Right kidney (tissue), 1 donor: ENCODE measurements around the gene SEMA3B.
"Not testable (repeated sequence)": the region's sequence is repeated elsewhere in the genome, so short reads cannot be mapped to it uniquely, and the experiment has no call there.

Source experiments
- DNase-seq: peaks from one replicate; pipeline ENCODE4 v3.0.0-alpha.2; 2016

SEMA3B gene

GRCh38 chr3:50237133-50237651 lies 31.8 kb upstream of the SEMA3B start:
- peak; percentile 52 for DNase-seq

GRCh38 chr3:50237754-50238548 lies 31.0 kb upstream of the SEMA3B start:
- peak; percentile 76 for DNase-seq

- no peak for DNase-seq
Measured at GRCh38 chr3:50238549-50239026, 30.4 kb upstream of the SEMA3B start.

DNA sequence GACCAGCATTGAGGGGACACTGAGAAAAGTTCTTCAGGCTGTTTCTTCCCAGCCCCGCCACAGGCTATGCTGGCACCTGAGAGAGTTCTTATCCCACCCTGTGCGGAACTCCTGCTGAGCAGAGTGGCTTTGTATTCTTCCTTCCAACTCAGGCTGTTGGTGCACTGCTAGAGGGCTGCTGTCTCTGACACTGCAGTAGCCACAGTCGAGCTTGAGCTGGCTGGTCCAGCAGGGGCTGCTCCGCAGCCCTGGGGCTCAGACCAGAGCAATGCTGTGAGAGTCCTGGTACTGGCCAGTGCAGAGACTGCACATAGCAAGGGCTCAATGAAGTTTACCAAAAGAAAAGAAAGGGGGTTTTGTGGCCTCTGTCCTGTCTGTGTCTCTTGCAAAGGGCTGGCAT lies 29.3 kb upstream of the SEMA3B start:
- no peak for DNase-seq

GRCh38 chr3:50241163-50241562 lies 27.8 kb upstream of the SEMA3B start:
- no peak for DNase-seq

DNA sequence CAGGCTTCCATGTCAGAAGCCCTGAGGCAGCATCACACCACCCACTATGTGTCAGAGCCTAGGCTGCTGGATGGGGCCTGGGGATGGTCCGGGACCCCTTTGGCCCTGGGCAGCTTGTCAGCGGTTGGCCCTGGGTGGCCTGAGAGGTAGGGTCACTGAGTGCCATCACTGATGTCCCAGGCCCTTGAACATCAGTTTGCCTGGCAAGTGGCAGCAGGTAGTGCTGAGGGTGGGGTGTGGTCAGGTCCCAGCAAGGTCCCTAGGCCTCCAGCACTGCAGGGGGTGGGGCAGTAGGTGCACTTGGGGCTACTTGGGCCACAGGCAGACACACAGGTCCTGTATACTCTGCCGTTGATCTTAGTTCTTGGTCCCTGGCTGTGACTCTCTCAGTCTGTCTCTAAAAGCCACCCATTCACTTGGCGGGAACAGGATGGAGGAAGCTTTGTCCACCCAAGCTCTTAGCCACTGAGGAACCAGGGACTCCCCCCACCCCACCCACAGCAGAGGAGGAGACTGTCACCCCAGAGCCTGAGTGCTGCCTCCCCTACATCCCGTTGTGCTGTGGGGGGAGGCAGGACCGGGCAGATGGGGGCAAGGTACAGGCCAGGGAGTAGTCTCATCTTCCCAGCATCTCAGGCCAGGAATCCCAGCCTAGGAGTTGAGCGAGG lies 27.1 kb upstream of the SEMA3B start:
- DNase-seq, result no peak

- no peak for DNase-seq
Measured at GRCh38 chr3:50242381-50242770, 26.6 kb upstream of the SEMA3B start.

DNA sequence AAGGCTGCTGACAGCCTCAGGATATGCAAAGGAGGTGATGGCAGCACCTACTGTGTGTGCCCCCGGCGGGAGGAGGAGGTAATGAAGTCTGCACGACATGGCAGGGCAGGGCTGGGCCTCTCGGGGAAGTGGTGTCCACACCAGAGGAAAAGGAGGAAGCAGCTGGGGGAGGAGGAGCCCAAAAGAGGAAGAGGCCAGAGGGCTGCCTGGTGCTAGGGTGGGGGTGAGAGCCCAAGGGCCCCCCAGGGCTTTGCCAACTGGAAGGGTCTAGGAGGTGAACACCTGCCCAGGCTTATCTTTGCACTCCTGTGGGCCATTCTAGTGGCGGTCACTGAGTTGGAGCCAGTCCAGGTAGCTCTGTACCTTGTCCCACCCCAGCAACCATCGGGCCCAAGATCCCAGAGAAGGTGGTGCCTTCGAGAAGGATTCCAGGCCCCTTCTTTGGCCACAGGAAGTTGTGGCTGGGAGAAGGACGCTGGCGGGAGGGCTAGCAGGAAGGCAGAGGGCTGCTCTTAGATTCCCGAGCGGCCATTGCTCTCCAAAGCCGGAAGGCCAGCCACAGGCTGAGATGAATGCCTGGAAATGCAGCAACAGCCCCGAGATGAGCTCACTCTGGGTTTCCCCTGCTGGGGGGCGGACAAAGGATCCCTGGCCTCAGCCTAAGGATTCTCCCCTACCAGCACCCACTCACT lies 25.9 kb upstream of the SEMA3B start:
- no peak for DNase-seq

- no peak for DNase-seq
Measured at GRCh38 chr3:50243543-50243895, 25.4 kb upstream of the SEMA3B start.

DNA sequence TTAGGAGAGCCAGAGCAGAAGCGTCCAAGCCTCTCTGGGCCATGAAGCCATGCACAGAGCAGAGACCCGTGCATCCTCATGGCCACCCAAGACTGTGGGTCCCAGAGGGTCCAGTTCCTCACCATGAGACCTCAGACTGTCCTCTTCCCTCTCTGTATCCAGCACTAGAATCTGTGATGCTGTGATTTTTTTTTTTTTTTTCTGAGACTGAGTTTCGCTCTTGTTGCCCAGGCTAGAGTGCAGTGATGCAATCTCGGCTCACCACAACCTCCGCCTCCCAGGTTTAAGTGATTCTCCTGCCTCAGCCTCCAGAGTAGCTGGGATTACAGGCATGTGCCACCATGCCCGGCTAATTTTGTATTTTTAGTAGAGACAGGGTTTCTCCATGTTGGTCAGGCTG lies 24.1 kb upstream of the SEMA3B start:
- DNase-seq, result not testable (repeated sequence)

DNA sequence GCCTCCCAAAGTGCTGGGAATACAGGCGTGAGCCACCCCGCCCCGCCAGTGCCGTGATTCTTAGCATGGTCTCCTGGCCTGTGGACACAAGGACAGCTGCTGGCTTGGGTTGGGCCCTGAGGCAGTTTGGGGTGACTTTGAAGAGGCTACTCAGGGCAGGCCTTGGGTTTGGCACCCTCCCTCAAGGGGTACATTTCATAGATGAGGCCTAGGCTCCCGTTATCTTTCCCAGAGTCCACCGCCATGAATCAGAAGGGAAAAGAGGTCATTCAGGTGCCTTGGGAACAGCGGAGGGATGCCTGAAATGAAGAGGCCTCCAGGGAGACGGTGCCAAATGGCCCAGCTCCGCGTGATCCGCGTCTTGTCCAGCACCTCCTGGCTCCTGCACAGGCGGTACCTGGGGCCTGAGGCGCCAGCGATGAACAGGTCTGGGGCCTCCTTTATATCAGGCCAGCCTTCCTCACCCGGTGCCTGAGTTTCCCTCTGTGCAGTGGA lies 23.6 kb upstream of the SEMA3B start:
- DNase-seq, result no peak

DNA sequence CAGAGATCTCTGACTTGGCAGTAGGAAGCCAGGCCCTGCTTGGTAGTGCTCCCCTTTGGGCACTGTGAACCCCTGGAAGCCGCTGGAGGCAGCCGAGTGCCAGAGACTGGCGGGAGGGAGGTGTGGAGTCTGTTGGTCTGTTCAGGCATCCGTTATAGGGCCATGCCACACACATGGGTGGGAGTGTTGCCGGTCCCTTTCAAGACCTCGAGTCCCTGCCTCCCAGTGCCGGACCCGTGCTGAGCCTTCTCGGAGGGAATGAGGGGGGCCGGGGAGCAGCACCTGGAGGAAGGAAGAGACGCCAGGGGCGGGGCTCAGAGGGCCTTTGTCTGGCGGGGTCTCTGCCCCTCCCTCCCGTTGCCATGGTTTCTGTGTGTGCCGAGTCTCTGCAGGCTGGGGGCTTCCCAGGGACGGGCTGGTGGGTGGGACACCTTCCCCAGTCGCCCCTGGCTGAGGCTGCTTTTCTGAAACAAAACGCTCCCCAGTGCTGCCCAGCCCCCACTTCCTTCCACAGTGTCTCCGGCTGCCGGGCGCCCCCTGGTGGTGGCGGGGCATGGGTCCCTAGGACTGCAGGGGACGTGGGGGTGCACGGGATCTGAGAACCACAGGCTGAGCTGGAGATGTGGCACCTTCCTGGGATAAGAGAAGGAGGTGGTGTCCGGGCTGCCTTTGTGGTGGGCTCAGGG lies 23.0 kb upstream of the SEMA3B start:
- peak; percentile 87 for DNase-seq

DNA sequence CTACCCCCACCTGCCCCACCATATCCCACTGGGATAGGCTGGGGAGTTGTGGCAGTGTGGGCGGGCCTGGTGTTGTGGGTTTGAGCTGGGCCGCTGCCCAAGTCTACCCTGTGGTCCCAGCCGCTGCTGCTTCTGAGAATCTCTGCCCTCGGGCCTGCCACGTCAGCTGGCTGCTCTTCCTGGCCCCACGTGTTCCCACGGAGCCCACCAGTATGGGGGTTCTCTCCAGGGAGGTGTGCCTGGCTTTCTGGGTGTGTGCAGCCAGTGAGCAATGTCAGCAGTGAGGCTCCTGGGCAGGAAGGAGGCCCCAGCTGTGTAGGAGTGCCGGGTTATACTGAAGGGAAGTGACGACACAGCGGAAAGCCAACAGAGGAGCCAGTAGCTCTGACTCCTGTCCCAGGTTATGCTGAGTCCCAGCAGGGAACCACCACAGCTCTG lies 22.4 kb upstream of the SEMA3B start:
- no peak for DNase-seq

- DNase-seq, result no peak
Measured at GRCh38 chr3:50248387-50248786, 20.6 kb upstream of the SEMA3B start.

- no peak for DNase-seq
Measured at GRCh38 chr3:50249457-50249856, 19.5 kb upstream of the SEMA3B start.

GRCh38 chr3:50250514-50250913 lies 18.4 kb upstream of the SEMA3B start:
- no peak for DNase-seq

DNA sequence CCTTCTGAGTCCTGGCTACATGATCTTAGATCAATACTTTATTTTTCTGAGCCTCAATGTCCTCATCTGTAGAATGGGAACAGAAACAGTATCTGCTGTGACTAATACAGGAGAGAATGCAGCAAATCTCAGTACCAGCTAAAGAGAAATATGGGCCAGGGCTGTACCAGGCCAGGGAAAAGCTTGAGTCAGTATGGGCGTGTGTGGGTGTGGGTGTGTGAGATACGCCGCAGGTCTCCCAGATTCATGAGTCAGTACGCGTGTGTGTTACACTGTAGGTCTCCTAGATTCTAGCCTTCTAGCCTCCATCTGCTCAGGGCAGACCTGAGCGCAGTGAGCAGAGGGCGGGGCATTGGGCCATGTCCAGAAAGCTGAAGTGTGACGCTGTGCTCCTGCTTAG lies 17.7 kb upstream of the SEMA3B start:
- DNase-seq, result no peak

DNA sequence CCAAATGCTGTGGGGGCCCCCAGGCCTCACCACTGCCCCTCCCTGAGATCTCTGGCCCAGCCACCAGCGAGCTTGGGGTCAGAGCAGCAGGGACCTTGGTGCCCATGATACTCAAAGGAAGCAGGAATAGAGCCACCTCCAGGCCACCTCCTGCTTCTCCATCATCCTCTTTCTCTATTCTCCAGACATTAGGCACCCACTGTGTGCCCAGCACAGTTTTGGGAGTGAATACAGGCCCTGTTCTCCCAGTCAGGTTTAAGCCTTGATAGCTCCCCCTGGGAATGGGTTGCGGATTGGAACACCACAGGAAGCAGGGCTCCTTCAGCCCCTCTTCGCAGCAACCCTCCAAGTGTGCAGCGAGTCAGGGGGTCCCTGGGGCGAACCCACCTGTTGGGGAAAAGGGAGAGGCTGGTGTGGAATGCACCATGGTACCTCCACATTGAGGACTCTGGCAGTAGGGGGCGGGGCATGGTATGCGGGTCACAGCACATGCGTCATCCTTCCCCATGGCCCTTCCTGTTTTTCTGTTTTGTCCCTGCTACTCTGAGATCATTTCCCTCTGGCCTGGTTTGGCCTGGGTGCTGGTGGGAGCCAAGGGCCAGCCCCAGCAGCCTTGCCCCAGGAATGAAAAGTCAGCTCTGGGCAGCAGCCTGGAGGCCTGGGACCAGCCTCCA lies 14.2 kb upstream of the SEMA3B start:
- no peak for DNase-seq

DNA sequence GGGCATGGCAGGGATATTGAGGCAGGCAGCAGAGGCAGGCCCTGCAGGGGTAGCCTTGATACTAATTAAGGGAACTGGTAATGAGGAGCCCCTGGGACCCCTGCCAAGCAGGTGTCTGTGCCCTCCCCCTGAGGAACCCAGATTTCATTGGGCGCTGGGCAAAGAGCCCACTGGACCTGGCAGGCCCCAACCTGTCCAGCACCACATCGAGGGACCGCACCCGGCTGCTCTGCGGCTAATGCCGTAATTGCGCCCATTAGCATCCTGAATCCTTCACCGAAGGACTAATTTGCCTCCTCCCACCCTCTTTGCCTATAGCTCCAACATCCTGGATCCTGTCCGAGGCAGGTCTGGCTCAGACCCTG lies 13.7 kb upstream of the SEMA3B start:
- no peak for DNase-seq

GRCh38 chr3:50256978-50257890 lies 11.7 kb upstream of the SEMA3B start:
- no peak for DNase-seq
